K562 (cell line): Measurements from ENCODE around the gene PTP4A2. TPM values are rescaled to one million over a fixed set of nuclear protein-coding genes. Genes with fewer than 3 reads are reported as not detected.

ENCODE experiments used
- CBX2 ChIP-seq: fragments of 200-600 bp; sonication (generic); IDR thresholded peaks from one replicate; pipeline ENCODE4 v1.6.1; 2012; ENCODE audit warnings: mild to moderate bottlenecking, low read length, inconsistent platforms; ENCODE audit not compliant: insufficient read depth, poor library complexity, severe bottlenecking
- polyA plus RNA-seq, 8 experiments: library from polyadenylated mRNA; depleted of rRNA in 4 of 8; stranded (reverse) in 5 of 8; unstranded in 3 of 8; fragments of >200 nt; fragmentation: Nextera tagmentation in 2 of 8; fragmentation: Illumina TruSeq in 1 of 8; extraction: Ambion mirVana in 2 of 8; extraction: Trizol in 1 of 8; gene quantifications; 2 replicates each; pipeline versions ENCODE4 v1.2.1 to v1.2.3, GENCODE V29; 2011 to 2014; ENCODE audit warnings: inconsistent platforms in 1 of 8, missing spikeins in 1 of 8
- total RNA-seq, 7 experiments: library from RNA; depleted of rRNA in 6 of 7; stranded (reverse); fragments of >200 nt in 6 of 7; fragmentation: Illumina TruSeq in 2 of 7; extraction: Trizol in 2 of 7; gene quantifications; 2 replicates each; pipeline versions ENCODE4 v1.2.1 to v1.2.3, GENCODE V29; 2011 to 2021; ENCODE audit warnings: low replicate concordance in 1 of 7
- TF ChIP-seq, protein P1 (sequence below): sonication (generic); formaldehyde crosslinking; IDR thresholded peaks from 2 replicates; pipeline ENCODE4 v1.8.0; 2022; ENCODE audit warnings: mild to moderate bottlenecking, missing genetic modification reagents
- TF ChIP-seq, protein P2 (sequence below), 2 experiments: fragments of 450-650 bp; IDR thresholded peaks; 2 replicates each; pipeline ENCODE4 v1.6.1; 2018; ENCODE audit warnings: mild to moderate bottlenecking in 2 of 2, low read depth in 1 of 2; ENCODE audit not compliant: partially characterized antibody in 2 of 2
- TF ChIP-seq, protein P3 (sequence below): fragments of 250-450 bp; sonication (Bioruptor Pico); IDR thresholded peaks from 2 replicates; pipeline ENCODE4 v1.9.0; 2021; ENCODE audit warnings: mild to moderate bottlenecking, inconsistent platforms

PTP4A2 gene
- total and polyA plus RNA-seq, 9 of the 15 experiments (the other 6 are each of a cell fraction or from before 2014, with no cell fraction given), result 197 to 870 (median 480) TPM

DNA sequence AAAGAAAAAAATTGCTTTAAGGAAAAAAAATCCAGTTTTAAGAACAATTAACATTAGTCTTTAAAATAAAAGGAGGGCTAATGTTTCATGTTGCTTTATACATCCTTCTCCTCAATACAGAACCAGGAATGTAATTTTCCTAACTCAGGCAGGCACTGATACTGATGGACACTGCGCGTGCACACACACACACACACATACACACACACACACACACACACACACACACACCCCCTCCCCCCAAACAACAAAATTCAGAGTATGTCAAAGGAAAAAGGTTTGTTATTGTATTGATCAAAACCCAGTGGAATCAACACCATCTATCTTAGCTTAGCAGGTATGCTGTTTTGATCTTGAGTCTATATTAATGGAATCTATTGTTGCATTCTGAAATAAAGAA lies 31.6 kb downstream of the PTP4A2 start (continued):
- TF ChIP-seq, protein P1, sequence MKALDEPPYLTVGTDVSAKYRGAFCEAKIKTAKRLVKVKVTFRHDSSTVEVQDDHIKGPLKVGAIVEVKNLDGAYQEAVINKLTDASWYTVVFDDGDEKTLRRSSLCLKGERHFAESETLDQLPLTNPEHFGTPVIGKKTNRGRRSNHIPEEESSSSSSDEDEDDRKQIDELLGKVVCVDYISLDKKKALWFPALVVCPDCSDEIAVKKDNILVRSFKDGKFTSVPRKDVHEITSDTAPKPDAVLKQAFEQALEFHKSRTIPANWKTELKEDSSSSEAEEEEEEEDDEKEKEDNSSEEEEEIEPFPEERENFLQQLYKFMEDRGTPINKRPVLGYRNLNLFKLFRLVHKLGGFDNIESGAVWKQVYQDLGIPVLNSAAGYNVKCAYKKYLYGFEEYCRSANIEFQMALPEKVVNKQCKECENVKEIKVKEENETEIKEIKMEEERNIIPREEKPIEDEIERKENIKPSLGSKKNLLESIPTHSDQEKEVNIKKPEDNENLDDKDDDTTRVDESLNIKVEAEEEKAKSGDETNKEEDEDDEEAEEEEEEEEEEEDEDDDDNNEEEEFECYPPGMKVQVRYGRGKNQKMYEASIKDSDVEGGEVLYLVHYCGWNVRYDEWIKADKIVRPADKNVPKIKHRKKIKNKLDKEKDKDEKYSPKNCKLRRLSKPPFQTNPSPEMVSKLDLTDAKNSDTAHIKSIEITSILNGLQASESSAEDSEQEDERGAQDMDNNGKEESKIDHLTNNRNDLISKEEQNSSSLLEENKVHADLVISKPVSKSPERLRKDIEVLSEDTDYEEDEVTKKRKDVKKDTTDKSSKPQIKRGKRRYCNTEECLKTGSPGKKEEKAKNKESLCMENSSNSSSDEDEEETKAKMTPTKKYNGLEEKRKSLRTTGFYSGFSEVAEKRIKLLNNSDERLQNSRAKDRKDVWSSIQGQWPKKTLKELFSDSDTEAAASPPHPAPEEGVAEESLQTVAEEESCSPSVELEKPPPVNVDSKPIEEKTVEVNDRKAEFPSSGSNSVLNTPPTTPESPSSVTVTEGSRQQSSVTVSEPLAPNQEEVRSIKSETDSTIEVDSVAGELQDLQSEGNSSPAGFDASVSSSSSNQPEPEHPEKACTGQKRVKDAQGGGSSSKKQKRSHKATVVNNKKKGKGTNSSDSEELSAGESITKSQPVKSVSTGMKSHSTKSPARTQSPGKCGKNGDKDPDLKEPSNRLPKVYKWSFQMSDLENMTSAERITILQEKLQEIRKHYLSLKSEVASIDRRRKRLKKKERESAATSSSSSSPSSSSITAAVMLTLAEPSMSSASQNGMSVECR, result no peak
- TF ChIP-seq, protein P2, sequence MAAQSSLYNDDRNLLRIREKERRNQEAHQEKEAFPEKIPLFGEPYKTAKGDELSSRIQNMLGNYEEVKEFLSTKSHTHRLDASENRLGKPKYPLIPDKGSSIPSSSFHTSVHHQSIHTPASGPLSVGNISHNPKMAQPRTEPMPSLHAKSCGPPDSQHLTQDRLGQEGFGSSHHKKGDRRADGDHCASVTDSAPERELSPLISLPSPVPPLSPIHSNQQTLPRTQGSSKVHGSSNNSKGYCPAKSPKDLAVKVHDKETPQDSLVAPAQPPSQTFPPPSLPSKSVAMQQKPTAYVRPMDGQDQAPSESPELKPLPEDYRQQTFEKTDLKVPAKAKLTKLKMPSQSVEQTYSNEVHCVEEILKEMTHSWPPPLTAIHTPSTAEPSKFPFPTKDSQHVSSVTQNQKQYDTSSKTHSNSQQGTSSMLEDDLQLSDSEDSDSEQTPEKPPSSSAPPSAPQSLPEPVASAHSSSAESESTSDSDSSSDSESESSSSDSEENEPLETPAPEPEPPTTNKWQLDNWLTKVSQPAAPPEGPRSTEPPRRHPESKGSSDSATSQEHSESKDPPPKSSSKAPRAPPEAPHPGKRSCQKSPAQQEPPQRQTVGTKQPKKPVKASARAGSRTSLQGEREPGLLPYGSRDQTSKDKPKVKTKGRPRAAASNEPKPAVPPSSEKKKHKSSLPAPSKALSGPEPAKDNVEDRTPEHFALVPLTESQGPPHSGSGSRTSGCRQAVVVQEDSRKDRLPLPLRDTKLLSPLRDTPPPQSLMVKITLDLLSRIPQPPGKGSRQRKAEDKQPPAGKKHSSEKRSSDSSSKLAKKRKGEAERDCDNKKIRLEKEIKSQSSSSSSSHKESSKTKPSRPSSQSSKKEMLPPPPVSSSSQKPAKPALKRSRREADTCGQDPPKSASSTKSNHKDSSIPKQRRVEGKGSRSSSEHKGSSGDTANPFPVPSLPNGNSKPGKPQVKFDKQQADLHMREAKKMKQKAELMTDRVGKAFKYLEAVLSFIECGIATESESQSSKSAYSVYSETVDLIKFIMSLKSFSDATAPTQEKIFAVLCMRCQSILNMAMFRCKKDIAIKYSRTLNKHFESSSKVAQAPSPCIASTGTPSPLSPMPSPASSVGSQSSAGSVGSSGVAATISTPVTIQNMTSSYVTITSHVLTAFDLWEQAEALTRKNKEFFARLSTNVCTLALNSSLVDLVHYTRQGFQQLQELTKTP (IDR thresholded peaks at IDR 0.05; ENCODE audit: low read depth in 1 of 2, partially characterized antibody in 2 of 2), result peak in 1 of 2 experiments; percentile 50
- no peak for TF ChIP-seq CBX2
- TF ChIP-seq, protein P3, sequence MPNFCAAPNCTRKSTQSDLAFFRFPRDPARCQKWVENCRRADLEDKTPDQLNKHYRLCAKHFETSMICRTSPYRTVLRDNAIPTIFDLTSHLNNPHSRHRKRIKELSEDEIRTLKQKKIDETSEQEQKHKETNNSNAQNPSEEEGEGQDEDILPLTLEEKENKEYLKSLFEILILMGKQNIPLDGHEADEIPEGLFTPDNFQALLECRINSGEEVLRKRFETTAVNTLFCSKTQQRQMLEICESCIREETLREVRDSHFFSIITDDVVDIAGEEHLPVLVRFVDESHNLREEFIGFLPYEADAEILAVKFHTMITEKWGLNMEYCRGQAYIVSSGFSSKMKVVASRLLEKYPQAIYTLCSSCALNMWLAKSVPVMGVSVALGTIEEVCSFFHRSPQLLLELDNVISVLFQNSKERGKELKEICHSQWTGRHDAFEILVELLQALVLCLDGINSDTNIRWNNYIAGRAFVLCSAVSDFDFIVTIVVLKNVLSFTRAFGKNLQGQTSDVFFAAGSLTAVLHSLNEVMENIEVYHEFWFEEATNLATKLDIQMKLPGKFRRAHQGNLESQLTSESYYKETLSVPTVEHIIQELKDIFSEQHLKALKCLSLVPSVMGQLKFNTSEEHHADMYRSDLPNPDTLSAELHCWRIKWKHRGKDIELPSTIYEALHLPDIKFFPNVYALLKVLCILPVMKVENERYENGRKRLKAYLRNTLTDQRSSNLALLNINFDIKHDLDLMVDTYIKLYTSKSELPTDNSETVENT (CRISPR knock-in tag), result no peak
- TF ChIP-seq, all 486 proteins: peak for 12
